ENCODE data around the gene C19orf67.

C19orf67 gene

DNA sequence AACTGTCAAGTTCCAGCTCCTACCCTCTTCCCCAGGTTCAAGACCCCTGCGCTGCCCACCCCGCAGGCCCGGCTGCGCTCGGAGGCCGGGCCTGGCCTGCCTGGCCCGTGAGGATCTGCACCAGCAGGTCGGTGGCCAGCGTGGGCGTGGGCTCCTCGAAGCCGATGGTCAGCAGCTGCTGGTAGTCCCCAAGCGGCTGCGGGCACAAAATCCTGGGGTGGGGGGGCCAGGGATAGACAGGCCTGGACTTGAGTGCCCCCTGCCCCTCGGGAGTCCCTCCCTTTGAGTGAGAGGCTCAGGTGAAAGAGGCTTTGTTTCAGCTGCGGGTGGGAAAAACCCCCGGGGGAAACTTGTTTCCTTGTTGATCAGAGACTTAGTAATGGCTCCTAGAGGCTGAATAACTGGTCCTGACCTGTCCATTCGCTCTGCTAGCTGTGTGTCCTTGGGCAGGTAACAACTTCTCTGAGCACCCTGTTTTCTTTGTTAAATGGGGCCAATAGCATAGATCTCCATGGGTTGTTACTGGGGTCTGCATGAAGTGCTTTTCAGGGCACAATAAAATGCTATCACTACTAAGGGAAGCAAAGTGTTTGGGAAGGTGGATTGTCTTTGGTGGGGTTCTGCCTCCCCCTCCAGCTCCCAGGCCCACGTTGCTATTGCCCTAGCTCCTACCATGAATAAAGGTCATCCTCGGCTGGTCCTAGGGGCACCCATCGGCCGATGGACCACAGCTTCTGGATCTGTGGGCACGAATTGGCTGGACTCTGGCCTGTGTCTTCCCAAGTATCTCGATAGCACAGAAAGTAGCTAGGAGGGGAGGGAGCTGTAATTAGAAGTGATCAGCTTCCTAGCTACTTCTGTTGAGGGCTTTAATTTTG lies 3.5 kb downstream of the C19orf67 start:
- DNase-seq, result no peak

DNA sequence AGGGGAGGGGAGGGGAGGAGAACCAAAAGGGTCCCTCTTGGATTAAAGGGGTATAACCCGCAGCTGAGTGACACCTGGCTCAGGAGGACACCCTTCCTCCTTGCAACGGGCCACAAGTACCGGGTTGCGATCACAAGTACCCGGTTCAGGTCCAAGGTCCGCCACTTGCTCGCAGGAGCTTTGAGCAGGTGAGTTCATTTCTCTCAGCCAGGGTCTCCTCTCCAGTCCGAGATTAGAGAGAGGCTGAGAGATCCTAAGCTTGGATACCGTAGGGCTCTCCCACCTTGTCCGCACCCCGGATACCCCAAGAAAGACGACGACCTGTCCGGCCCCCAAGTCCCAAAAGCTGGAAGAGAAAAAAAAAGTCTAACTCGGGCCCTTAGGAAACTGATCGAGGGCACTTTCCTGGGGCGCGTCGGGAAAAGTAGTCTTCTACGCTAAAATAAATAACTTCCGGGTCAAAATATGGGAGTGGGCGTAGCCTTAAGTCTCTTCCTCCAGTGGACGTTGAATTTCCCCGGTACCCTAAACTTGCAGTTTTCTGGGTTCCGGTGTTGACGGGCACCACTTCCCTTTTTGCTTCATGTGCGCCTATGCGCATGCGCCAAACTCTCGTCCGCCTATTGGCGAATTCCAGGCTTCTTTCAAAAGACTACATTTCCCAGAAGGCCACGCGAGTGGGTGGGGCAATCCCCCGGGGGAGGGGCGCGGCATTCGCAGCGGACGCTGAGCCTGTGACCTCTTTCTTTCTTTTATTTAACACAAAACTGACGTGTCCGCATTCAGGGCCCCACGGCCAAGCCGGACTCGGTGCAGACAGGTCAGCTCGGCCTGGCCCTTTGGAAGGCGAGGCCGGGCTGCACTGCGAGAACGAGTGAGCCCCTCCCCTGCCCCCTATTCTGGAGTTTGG lies 4.4 kb downstream of the C19orf67 start:
- DNase-seq, result peak; percentile 98

DNA sequence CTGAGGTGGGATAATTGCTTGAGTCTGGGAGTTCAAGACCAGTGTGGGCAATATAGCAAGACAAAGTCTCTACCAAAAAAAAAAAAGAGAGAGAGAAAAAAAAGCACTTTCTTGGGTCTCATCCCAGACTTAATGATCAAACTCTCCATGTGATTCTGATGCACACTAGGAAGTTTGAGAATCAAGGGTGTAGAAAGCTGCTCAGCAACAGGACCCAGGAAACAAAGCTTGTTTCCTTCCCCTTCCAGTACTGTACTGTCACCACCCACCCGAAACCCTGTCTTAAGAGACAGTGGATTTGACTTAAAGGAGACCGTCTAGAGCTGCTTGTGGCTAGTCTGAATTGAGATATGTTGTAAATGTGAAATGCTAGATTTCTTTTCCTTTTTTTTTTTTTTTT lies 7.2 kb downstream of the C19orf67 start:
- no peak for DNase-seq

DNA sequence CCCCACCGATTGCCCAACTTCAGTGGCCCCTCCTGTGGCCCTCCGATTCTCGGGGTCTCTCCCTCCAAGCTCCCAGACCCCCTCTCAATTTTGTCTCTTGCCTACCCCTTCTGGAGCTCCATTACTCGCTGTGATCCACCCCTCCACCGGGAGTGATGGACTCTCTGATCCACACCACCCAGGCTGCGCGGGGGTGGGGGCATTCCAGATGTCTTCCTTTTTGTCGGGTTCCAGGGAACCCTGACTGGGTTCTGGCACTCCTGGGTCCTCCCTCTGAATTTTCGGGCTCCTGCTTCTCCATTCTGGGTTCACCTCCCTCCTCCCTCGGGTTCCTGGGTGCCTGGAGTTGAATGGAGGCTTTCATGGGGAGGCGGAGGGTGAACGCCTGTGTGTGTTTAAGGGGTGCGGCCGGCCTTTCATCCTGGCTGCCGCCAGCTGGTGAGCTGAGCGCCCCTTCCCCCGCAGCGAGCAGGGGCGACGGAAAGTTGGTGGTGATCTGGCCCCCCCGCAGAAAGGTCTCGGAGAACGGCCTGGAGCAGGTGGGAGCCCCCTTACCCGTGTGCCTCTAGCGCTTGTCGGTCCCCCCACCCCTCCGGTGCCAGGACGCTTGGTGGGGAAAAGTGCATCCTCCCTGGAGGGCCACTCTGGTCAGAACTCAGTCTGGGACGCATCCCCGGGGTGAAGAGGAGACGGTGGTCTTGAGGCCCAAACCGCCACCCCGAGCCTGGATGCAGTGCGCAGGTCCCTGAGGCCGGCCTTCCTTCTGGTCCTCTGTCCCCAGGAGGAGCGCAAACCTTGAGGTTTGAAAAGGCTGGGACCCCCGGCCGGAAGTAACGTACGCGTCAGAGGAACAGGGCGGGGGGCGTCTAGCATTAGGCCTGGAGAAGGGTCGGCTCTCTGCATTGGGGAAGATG lies 11.4 kb downstream of the C19orf67 start:
- DNase-seq, result no peak

DNA sequence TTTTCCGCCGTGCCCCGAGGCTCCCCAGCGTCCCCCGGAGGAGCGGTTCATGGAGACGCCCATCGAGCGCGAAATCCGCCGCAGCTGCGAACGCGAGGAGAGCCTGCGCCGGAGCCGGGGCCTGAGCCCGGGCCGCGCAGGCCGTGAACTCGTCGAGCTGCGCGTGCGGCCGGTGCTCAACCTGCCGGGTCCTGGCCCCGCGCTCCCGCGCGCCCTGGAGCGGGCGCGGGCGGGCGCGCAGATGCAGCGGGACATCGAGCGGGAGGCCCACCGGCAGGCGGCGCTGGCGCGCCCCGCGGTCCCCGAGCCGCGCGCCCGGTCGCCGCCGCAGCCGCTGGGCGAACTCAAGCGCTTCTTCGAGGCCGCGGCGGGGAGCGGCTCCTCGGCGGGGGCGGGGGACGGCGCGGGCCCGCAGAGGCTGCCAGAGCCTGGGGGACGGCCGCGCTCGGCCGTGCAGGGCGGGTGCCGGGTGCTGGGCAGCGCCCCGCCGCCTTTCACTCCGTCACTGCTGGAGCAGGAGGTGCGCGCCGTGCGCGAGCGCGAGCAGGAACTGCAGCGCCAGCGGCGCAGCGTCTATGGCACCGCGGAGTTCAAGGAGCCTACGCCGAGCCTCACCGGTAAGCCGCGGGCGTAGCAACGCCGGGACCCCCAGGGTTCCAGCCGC lies 12.2 kb downstream of the C19orf67 start:
- DNase-seq, result no peak

DNA sequence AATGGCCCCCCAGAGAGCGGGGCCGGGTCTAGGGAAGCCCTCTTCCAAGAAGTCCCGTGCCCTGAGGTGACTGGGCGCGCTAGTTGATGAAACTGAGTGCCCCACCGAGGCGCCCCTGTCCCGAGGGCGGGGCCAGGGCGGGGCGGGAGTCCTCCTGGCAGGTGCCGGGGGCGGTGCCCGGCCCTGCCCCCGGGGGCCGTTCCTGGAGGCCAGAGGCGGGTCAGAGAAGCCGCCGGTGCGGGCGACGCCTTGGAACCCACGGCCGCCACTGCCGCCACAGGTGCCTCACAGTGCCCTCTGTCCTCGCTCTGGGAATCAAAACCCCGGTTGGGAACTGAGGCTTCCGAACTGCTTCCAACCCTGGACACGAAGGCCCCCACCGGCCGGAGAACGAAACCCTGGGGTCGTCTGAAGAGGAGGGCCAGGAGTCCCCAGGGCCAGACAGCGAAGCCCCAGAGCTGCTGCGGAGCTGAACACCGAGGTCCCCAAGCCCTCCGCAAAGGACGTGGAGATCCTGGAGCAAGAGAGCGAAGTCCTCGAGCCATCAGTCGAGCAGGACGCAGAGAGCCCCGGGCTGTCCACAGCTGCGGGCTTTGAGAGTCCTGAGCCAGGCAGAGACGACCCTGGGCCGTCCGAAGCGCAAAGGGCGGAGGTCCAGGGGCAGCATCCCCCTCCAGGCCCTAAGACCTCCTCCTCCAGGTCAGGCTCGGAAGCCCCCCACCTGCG lies 12.9 kb downstream of the C19orf67 start, which contains the start of gene MISP3:
MISP3 (plus strand) TSS at position 252 of the 726 bp plus-strand sequence. CDS start 524 bp downstream, outside the sequence.
- no peak for DNase-seq

DNA sequence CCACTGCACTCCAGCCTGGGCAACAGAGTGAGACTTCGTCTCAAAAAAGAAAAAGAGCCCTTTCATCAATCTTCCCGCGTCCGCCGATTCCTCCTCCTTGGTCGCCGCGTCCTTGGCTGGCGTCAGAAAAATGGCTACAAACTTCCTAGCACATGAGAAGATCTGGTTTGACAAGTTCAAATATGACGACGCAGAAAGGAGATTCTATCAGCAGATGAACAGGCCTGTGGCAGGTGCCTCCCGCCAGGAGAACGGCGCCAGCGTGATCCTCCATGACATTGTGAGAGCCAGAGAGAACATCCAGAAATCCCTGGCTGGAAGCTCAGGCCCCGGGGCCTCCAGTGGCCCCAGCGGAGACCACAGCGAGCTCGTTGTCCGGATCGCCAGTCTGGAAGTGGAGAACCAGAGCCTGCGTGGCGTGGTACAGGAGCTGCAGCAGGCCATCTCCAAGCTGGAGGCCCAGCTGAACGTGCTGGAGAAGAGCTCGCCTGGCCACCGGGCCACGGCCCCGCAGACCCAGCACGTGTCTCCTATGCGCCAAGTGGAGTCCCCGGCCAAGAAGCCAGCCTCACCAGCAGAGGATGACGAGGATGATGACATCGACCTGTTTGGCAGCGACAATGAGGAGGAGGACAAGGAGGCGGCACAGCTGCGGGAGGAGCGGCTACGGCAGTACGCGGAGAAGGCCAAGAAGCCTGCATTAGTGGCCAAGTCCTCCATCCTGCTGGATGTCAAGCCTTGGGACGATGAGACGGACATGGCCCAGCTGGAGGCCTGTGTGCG lies 15.1 kb downstream of the C19orf67 start:
- no peak for DNase-seq

DNA sequence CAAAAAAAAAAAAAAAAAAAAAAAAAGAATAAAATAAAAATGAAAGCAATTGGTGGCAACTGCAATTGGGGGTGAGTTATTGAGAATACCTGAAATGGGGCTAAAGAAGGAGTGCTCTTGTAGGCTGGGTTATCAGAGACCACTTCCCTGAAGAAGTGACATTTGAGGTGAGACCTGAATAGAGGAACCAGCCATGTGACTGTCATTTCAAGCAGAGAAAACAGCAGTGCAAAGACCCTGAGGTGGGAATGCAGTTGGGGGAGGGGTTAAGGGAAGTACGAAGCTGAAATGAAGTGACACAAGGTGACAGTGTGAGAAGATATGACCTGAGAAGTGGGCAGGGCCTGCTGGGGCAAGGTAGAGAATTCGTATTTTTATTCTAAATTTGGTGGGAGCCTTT lies 19.4 kb downstream of the C19orf67 start:
- no peak for DNase-seq

DNA sequence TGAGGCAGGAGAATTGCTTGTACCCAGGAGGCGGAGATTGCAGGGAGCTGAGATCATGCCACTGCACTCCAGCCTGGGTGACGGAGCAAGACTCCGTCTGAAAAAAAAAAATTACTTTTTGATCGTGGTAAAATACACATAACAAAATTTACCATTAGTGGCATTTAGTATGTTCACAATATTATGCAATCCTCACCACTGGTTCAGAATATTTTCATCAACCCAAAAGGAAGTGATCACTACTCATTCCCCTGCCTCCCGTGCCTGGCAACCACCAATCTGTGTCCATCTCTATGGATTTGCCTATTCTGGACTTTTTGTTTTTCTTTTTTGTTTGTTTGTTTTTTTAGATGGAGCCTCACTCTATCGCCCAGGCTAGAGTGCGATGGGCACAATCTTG lies 22.5 kb downstream of the C19orf67 start:
- no peak for DNase-seq

DNA sequence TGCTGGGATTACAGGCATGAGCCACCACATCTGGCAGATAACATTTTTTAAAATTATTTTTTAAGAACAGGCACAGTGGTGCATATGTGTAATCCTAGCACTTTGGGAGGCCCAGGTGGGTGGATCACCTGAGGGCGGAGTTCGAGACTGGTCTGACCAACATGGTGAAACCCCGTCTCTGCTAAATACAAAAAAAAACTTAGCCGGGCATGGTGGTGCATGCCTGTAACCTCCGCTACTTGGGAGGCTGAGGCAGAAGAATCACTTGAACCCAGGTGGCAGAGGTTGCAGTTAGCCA lies 23.1 kb downstream of the C19orf67 start:
- no peak for DNase-seq

DNA sequence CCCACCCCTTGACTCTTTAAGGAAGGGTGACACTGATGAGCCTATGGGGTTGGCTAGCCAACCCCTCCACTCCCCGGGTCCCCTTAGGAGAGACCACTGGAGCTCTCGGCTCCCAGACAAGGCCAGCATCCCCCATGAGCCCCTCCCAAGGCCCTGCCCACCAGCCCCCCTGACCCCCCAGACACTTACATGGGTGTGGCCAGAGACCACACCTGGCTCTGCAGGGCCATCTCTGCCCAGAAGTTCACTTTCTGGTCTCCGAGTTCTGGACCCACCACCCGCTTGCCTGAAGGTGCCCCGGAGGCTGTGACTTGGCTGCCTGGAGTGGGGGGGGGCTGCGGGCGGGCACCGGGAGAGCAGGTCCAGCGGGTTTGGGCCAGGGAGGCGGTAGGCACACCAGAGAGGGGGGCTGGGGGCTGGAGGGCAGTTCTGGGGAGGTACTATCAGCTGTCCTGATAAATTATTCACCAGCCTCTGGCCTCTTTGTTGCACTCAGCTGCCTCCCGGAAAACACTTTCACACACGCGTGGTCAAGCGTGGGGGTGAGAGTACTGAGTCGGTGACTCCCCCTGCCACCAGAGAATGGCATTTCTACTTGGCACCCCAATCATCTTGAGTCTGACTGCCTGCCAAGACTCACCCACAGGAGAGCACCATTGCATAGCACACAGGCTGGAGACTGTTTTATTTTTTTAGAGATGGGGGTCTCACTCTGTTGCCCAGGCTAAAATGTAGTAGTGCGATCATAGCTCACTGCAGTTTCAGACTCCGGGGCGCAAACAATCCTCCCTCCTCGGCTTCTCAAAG lies 23.6 kb downstream of the C19orf67 start, which contains the start of gene PALM3:
PALM3 (minus strand) TSS at position 326 of the 807 bp plus-strand sequence; CDS start at position 230, 96 bp downstream.
- no peak for DNase-seq

DNA sequence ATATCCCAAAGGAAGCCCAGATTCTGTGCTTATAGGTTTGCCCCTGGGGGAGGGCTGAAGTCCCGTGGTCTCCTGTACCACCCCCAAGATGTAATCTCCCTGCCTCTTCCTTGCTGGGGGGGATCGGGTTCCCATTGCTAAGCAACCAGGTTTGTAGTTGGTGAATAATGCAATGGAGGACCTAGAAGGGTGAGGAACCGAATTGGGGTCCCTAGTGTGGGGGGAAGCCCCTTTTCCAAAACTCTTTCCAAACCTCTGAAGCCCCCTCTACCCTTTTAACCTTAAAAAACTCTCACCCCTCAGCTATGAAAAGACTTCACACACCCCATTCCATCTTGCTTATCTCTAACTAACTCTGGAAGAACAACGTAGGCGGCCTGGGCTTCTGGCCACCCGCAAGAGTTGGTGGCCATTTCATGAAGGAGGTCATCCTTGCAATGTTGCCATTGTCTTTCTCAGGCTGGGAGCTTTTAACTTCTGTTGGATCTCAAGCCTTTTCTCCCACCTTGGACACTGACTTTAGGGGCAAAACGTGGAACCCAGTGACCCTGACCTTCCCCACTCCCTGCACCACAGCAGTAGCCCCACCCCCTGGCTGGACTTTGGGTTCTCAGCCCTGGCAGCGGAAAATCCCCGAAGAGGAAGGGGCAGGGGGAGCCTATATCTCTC lies 24.4 kb downstream of the C19orf67 start:
- no peak for DNase-seq

DNA sequence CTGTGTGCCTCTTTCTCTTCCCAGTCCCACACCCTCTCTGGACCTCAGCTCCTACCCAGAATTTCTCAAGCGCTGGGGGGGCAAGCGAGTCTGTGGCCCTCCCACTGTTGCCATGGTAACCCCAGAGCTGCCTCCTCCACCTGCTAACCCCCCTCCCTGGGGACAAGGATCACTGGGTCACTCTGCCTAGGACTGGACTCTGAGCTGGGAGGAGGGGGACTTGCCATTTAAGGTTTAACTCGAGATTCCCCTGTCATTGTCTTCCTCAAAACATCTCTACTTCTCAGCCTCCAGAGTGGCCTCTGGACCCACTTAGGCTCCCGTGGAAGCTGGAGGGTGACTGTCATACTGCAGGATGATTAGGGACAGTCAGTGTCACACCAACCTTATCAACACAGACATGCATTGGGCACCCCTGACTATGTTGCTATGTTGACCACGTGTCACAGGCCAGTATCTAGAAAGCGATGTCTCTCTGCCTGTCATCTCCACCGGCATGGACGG lies 25.9 kb downstream of the C19orf67 start:
- DNase-seq, result no peak

DNA sequence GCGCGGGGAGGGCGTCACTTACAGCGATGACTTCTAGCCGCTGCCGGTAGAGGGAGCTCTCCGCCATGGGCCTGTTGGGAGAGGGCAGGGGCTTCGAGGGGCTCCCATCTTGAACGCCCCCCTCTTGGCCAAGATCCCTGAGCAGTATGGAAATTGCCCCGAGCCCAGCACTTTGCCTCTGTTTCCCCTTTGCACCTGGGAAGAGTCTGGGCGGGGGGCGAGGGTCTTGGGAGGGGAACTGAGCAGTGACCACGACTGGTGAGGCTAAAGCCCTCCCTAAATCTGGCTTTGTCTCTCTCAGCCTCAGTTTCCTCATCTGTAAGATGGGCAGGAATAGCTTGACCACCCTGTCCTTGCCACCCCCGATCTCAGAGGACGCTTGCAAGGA lies 26.5 kb downstream of the C19orf67 start:
- DNase-seq, result no peak

DNA sequence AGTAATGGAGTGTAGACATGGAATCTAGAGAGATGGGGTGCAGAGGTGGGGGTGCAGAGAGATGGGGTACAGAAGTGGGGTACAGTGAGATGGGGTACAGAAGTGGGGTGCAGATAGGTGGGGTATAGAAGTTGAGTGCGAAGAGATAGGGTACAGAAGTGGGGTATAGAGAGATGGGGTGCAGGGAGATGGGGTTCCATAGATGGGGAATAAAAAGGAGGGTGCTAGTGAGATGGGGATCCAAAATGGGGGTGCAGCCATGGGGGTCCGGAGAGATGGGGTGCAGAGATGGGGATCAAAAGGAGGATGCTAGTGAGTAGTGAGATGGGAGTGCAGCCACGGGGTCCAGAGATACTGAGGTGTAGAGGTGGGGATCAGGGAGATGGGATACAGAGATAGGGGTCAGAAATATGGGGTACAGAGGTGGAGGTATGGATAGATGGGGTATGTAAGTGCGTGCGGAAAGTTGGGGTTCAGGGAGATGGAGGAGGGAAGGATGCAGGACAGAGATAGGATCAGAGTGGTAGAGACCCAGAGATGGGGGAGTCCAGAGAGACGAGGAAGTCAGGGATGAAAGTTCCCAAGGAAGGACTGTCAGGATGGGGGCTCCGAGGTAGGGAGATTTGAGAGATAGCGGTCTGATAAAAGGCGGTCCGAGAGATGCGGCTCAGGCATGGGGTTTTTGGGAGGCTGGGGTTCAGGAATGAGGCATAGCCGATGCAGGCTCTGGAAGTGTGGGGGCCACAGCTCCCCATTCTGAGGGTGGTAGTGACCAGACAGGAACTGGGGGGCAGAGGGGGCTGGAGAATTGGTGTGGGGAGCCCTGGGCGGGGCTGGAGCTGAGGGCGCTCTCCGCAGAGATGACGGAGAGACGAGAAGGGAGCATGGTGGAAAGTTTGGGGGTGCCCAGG lies 27.1 kb downstream of the C19orf67 start:
- no peak for DNase-seq

DNA sequence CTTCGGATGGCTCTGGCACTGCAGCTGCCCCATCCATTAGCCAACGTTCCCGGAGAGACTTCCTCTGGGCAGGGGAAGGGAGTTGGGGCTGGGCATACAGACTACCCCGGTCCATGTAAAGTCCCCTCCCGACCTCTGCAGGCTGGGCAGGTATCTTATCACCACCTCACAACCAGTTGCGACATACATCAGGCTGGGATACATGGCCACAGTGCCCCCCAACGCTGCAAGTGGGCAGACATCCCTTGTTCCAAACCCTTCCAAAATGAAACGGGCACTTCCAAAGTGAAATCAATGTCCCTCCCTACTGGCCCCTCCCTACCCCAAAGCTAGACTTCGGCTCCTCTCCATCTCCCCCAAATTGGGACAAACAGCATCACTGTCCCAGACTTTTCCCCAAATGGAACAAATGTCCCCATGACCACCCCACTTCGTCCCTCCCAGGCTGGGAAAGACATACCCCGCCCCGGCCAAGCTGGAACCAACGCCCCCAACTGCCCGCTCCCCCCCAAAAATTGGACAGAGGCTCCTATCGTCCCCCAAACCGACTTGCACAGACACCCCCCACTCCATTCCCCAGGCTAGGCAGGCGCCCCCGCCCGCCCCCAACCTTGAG lies 28.7 kb downstream of the C19orf67 start:
- no peak for DNase-seq

DNA sequence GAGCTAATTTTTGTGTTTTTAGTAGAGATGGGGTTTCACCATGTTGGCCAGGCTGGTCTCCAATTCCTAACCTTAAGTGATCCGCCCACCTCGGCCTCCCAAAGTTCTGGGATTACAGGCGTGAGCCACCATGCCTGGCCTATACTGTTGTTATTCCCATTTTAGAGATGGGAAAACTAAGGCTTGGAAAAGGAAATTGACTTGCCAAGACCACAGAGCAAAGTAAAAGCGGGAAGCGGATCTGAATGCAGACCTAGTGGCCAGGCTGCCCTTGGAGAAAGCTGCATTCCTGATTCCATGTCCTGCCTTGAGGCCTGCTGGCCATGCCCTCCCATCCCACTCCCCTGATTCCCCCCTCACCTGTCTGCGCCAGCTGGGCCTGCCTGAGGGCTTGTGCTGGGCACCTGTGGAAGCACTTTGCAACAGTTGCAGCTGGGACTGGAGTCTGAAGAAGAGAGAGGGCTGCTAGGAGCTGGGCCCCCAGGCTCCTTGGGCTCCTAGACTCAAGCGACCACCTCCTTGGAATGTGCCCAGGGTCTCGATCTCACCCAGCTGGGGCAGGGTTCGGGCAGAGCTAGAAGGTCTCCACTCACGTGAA lies 29.4 kb downstream of the C19orf67 start:
- DNase-seq, result no peak

Data from NCI-H2107 (cell line).